IPS-NIHi7 (cell line): ENCODE results near the gene PGAM1.
"Not testable (repeated sequence)": the region's sequence is repeated elsewhere in the genome, so short reads cannot be mapped to it uniquely, and the experiment has no call there.

Experiments
- DNase-seq: peaks from one replicate; pipeline ENCODE4 v3.0.0; 2012; ENCODE audit warnings: mixed read lengths; ENCODE audit errors: extremely low spot score

Gene PGAM1

GRCh38 chr10:97425964-97426775 is at the start of gene PGAM1:
Gene PGAM1, plus strand, starts transcription at chr10:97426191. Its CDS starts 117 bp downstream, at chr10:97426308.
- DNase-seq = peak; percentile 99

GRCh38 chr10:97376413-97376812 is 49.6 kb upstream of the PGAM1 start:
- DNase-seq = no peak

GRCh38 chr10:97378933-97379921 is 46.8 kb upstream of the PGAM1 start:
- DNase-seq = no peak

GRCh38 chr10:97380516-97380915 is 45.5 kb upstream of the PGAM1 start:
- DNase-seq = no peak

GRCh38 chr10:97381626-97382025 is 44.4 kb upstream of the PGAM1 start:
- no peak for DNase-seq

- no peak for DNase-seq
These were observed 42.8 kb upstream of the PGAM1 start for GRCh38 chr10:97383159-97383558.

- DNase-seq = no peak
These were observed 41.8 kb upstream of the PGAM1 start for GRCh38 chr10:97384156-97384555.

- DNase-seq = no peak
These were observed 41.4 kb upstream of the PGAM1 start for GRCh38 chr10:97384641-97385040.

GRCh38 chr10:97385565-97385964 is 40.4 kb upstream of the PGAM1 start:
- DNase-seq = no peak

GRCh38 chr10:97388152-97388551 is 37.8 kb upstream of the PGAM1 start:
- no peak for DNase-seq

GRCh38 chr10:97390091-97390490 is 35.9 kb upstream of the PGAM1 start:
- DNase-seq = no peak

- no peak for DNase-seq
These were observed 32.9 kb upstream of the PGAM1 start for GRCh38 chr10:97393034-97393573.

GRCh38 chr10:97396056-97396455 is 29.9 kb upstream of the PGAM1 start:
- DNase-seq = no peak

- peak; percentile 29 for DNase-seq
These were observed 26.0 kb upstream of the PGAM1 start for GRCh38 chr10:97399843-97400545.

GRCh38 chr10:97400665-97401454 is 25.1 kb upstream of the PGAM1 start, which contains the start of gene RRP12:
Gene RRP12, minus strand, starts transcription at chr10:97401340. Its CDS starts 109 bp downstream, at chr10:97401231.
- DNase-seq = peak; percentile 98

GRCh38 chr10:97401455-97401919 is 24.5 kb upstream of the PGAM1 start:
- no peak for DNase-seq

- no peak for DNase-seq
These were observed 21.9 kb upstream of the PGAM1 start for GRCh38 chr10:97404044-97404443.

GRCh38 chr10:97406064-97406463 is 19.9 kb upstream of the PGAM1 start:
- DNase-seq = no peak

- not testable (repeated sequence) for DNase-seq
These were observed 19.5 kb upstream of the PGAM1 start for GRCh38 chr10:97406483-97406882.

- peak; percentile 91 for DNase-seq
These were observed 18.6 kb upstream of the PGAM1 start for GRCh38 chr10:97407211-97407951.
